HT-29 (cell line): ENCODE measurements around the gene PCDHGB5. TPM values are rescaled to one million over a fixed set of nuclear protein-coding genes. Genes with fewer than 3 reads are reported as not detected.

Experiments used
- DNase-seq: peaks from one replicate; pipeline ENCODE4 v3.0.0-alpha.2; 2015; ENCODE audit warnings: low spot score
- total RNA-seq: library from RNA; depleted of rRNA; stranded (reverse); fragments of >200 nt; shearing (Covaris generic); gene quantifications from 2 replicates; pipeline ENCODE4 v1.2.3, GENCODE V29; 2014; rRNA removed

The PCDHGB5 gene
- total RNA-seq, 1 experiment from 2014 or later = not detected

DNA sequence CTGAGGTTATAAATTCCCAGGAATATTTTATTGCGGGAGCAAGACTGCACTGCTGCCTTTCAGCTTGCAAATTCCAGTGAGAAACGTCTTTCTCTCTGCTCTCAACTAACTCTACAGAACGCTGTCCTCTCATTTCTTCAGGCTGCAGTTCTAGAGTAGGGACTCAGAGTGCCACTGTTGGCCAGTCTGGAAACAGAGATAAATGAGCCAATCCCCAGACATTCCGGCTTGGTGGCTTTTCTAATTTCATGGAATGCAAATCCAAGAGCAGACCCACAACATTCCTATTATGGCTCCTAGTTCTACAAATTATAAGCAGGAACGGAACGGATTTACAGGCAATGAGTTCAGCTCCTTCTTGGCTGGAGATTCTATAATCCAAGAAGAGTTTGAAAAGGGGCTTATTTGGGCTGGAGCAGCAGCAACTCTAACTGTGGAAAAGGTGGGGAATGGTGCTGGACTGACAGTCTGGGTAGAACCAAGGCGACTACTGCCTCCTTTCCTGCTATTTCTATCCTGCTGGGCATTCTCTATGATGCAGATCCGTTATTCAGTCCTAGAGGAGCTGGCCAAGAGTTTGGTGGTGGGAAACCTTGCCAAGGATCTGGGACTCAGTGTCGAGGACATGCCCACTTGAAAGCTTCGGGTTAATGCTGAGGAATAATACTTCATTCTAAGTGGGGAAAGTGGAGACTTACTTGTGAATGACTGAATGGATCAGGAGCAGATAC, 41.8 kb downstream of the PCDHGB5 start:
- DNase-seq = no peak

DNA sequence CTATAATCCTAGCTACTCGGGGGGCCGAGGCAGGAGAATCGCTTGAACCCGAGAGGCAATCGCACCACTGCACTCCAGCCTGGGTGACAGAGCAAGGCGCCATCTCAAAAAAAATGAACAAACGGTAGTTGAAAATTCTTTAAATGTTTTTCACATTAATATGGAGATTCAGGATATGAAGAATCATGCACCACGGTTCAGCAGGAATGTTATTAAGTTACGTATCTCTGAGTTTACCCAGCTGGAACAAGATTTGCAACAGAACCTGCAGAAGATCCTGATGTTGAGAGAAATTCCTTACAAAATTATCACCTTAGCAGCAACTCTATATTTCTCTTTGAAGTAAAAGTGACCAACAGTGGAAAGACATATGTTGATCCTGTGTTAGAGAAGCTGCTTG, 42.6 kb downstream of the PCDHGB5 start:
- no peak for DNase-seq

DNA sequence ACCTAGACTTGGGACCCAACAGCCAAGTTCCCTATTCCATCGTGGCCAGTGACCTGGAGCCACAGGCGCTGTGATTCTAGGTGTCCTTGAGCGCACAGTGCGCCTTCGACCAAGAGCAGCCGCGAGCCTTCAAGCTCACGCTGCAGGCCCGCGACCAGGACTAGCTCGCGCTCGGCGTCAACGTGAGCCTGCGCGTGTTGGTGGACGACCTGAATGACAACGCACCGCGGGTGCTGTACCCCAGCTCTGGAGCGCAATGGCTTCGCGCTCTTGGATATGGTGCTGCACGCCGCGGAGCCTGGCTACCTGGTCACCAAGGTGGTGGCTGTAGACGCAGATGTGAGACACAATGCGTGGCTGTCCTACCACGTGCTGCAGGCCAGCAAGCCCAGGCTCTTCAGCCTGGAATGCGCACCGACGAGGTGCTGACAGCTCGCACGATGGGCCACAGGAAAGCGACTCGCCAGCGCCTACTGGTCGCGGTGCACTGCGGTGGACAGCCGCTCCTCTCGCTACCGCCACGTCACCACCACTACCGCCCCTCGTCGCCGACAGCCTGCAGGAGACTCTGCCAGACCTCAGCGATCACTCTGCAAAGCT, 43.9 kb downstream of the PCDHGB5 start:
- no peak for DNase-seq

Other genes with a start within 250 kb of the PCDHGB5 start
- not detected in 2 replicates for gene PCDHB6, start 247.9 kb upstream of the PCDHGB5 start, total RNA-seq
- 0.05 TPM in 2 replicates for gene PCDHB7, start 225.3 kb upstream of the PCDHGB5 start, total RNA-seq
- gene PCDHB8, start 220.2 kb upstream of the PCDHGB5 start, total RNA-seq = 0.16 TPM in 1 of 2 replicates, not detected in the other
- gene PCDHB16, start 215.6 kb upstream of the PCDHGB5 start, total RNA-seq = 0.05 and 0.69 TPM in 2 replicates
- gene PCDHB9, start 210.8 kb upstream of the PCDHGB5 start, total RNA-seq = 0.03 and 0.25 TPM in 2 replicates
- 0.05 TPM in 1 of 2 replicates, not detected in the other for gene PCDHB10, start 205.6 kb upstream of the PCDHGB5 start, total RNA-seq
- 0.23 TPM in 1 of 2 replicates, not detected in the other for gene PCDHB11, start 198.3 kb upstream of the PCDHGB5 start, total RNA-seq
- 0.13 and 0.18 TPM in 2 replicates for gene PCDHB12, start 189.2 kb upstream of the PCDHGB5 start, total RNA-seq
- 0.05 and 0.15 TPM in 2 replicates for gene PCDHB13, start 184.0 kb upstream of the PCDHGB5 start, total RNA-seq
- 0.18 and 0.31 TPM in 2 replicates for gene PCDHB14, start 174.6 kb upstream of the PCDHGB5 start, total RNA-seq
- 0.05 and 0.20 TPM in 2 replicates for gene PCDHB15, start 152.6 kb upstream of the PCDHGB5 start, total RNA-seq
- 0.33 TPM in 1 of 2 replicates, not detected in the other for gene SLC25A2, start 93.9 kb upstream of the PCDHGB5 start, total RNA-seq
- gene TAF7, start 77.2 kb upstream of the PCDHGB5 start, total RNA-seq = 36.5 and 44.4 TPM in 2 replicates
- gene PCDHGA1, start 67.4 kb upstream of the PCDHGB5 start, total RNA-seq = 0.21 and 0.61 TPM in 2 replicates
- gene PCDHGA2, start 59.2 kb upstream of the PCDHGB5 start, total RNA-seq = 0.03 and 0.05 TPM in 2 replicates
- gene PCDHGA3, start 54.1 kb upstream of the PCDHGB5 start, total RNA-seq = 0.10 TPM in 1 of 2 replicates, not detected in the other
- 0.10 and 0.23 TPM in 2 replicates for gene PCDHGB1, start 47.8 kb upstream of the PCDHGB5 start, total RNA-seq
- 0.05 TPM in 1 of 2 replicates, not detected in the other for gene PCDHGA4, start 42.9 kb upstream of the PCDHGB5 start, total RNA-seq
- 0.26 TPM in 1 of 2 replicates, not detected in the other for gene PCDHGB2, start 38.0 kb upstream of the PCDHGB5 start, total RNA-seq
- 0.13 TPM in 2 replicates for gene PCDHGA5, start 33.8 kb upstream of the PCDHGB5 start, total RNA-seq
- 0.41 and 0.47 TPM in 2 replicates for gene PCDHGB3, start 27.7 kb upstream of the PCDHGB5 start, total RNA-seq
- 0.21 and 0.48 TPM in 2 replicates for gene PCDHGA6, start 24.1 kb upstream of the PCDHGB5 start, total RNA-seq
- 0.03 TPM in 1 of 2 replicates, not detected in the other for gene PCDHGA7, start 15.2 kb upstream of the PCDHGB5 start, total RNA-seq
- 0.05 TPM in 1 of 2 replicates, not detected in the other for gene PCDHGB4, start 10.2 kb upstream of the PCDHGB5 start, total RNA-seq
- gene PCDHGA8, start 5.3 kb upstream of the PCDHGB5 start, total RNA-seq = 0.10 TPM in 1 of 2 replicates, not detected in the other
- gene PCDHGA9, start 4.8 kb downstream of the PCDHGB5 start, total RNA-seq = 0.31 and 0.50 TPM in 2 replicates
- 0.18 and 0.33 TPM in 2 replicates for gene PCDHGB6, start 10.1 kb downstream of the PCDHGB5 start, total RNA-seq
- gene PCDHGA10, start 15.0 kb downstream of the PCDHGB5 start, total RNA-seq = 2.8 and 4.3 TPM in 2 replicates
- gene PCDHGB7, start 19.7 kb downstream of the PCDHGB5 start, total RNA-seq = 0.66 and 2.1 TPM in 2 replicates
- gene PCDHGA11, start 23.1 kb downstream of the PCDHGB5 start, total RNA-seq = 0.13 and 0.64 TPM in 2 replicates
- gene PCDHGA12, start 32.6 kb downstream of the PCDHGB5 start, total RNA-seq = 0.13 and 0.37 TPM in 2 replicates
- 1.8 and 2.1 TPM in 2 replicates for gene PCDHGC3, start 78.0 kb downstream of the PCDHGB5 start, total RNA-seq
- gene PCDHGC4, start 87.1 kb downstream of the PCDHGB5 start, total RNA-seq = 1.7 TPM in 1 of 2 replicates, not detected in the other
- 0.61 TPM in 1 of 2 replicates, not detected in the other for gene PCDHGC5, start 91.1 kb downstream of the PCDHGB5 start, total RNA-seq
- gene DIAPH1, start 221.1 kb downstream of the PCDHGB5 start, total RNA-seq = 52.1 and 74.7 TPM in 2 replicates
- 69.8 and 84.9 TPM in 2 replicates for gene HDAC3, start 238.9 kb downstream of the PCDHGB5 start, total RNA-seq
- 26.6 and 27.2 TPM in 2 replicates for gene RELL2, start 239.1 kb downstream of the PCDHGB5 start, total RNA-seq